Testis (tissue), 2 donors: ENCODE data around the gene CADM1.

ENCODE experiments used
- CTCF ChIP-seq, 3 experiments: fragments of 450-650 bp in 2 of 3; fragments of 200-600 bp in 1 of 3; sonication (generic) in 1 of 3; IDR thresholded peaks; one replicate each; pipeline ENCODE4 v1.5.1; 2016 to 2019; ENCODE audit warnings: antibody characterized with exemption in 3 of 3, mild to moderate bottlenecking in 2 of 3, moderate library complexity in 1 of 3
- POLR2A ChIP-seq: fragments of 450-650 bp; IDR thresholded peaks from one replicate; pipeline ENCODE4 v1.6.1; 2017; ENCODE audit warnings: antibody characterized with exemption, mild to moderate bottlenecking, moderate library complexity

- TF ChIP-seq CTCF (IDR thresholded peaks at IDR 0.05), result no peak
- no peak for TF ChIP-seq POLR2A
Observed at GRCh38 chr11:115286614-115287013, 217.6 kb downstream of the CADM1 start.
